ENCODE data around the gene KCNB1.

DNA sequence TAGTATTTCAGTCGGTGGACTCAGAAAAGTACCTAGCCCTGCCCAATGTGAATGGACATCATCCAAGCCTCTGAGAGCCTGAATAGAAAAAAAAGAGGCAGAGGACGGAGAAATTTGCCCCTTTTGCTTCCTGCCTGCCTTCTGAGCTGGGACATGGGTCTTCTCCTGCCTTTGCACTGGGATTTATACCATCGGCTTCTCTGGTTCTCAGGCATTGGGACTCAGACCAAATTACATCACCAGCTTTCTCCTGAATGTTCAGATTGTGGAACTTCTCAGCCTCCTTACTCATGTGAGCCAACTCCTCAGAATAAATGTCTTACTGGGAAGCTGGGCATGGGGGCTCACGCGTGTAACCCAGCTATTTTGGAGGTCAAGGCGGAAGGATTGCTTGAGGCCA is 19.8 kb downstream of the KCNB1 start:
- TF ChIP-seq POLR2A (IDR thresholded peaks at IDR 0.05): no peak
- TF ChIP-seq, protein P1, sequence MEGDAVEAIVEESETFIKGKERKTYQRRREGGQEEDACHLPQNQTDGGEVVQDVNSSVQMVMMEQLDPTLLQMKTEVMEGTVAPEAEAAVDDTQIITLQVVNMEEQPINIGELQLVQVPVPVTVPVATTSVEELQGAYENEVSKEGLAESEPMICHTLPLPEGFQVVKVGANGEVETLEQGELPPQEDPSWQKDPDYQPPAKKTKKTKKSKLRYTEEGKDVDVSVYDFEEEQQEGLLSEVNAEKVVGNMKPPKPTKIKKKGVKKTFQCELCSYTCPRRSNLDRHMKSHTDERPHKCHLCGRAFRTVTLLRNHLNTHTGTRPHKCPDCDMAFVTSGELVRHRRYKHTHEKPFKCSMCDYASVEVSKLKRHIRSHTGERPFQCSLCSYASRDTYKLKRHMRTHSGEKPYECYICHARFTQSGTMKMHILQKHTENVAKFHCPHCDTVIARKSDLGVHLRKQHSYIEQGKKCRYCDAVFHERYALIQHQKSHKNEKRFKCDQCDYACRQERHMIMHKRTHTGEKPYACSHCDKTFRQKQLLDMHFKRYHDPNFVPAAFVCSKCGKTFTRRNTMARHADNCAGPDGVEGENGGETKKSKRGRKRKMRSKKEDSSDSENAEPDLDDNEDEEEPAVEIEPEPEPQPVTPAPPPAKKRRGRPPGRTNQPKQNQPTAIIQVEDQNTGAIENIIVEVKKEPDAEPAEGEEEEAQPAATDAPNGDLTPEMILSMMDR (IDR thresholded peaks at IDR 0.05): no peak

All from uterus (tissue), 2 donors.